ENCODE measurements around the gene PUS1.

The PUS1 gene

GRCh38 chr12:131920157-131920508 lies 8.9 kb upstream of the PUS1 start:
- H4K20me1 ChIP-seq (ENCODE audit: insufficient read depth) = no peaks in the 10 kb centered on the region
- no peaks in the 10 kb centered on the region for H3K79me2 ChIP-seq (ENCODE audit: insufficient read depth, low read depth)
- H3K4me2 ChIP-seq = no peak overlapping the region
- H3K36me3 ChIP-seq (ENCODE audit: insufficient read depth) = no peaks in the 10 kb centered on the region
- no peak overlapping the region for H3K4me3 ChIP-seq (IDR thresholded peaks at IDR 0.05; ENCODE audit: insufficient read depth, low read depth, low read length)
- no peak overlapping the region for H2AFZ ChIP-seq (ENCODE audit: low read depth)
- no peak overlapping the region for H3K27ac ChIP-seq
- H3K9ac ChIP-seq = no peak overlapping the region
- H3K4me1 ChIP-seq (ENCODE audit: low read depth, poor library complexity, severe bottlenecking) = peaks cover 26% of the 10 kb centered on the region
- no peaks in the 10 kb centered on the region for H3K27me3 ChIP-seq (ENCODE audit: insufficient read depth, low read depth)
- TF ChIP-seq CTCF (conservative IDR thresholded peaks at IDR 0.05; ENCODE audit: low read depth, low read length) = no peak

GRCh38 chr12:131920902-131921840 lies 7.9 kb upstream of the PUS1 start:
- Histone ChIP-seq H3K4me3 (IDR thresholded peaks at IDR 0.05; ENCODE audit: insufficient read depth, low read depth, low read length) (no peak overlapping the region), H3K79me2 (ENCODE audit: insufficient read depth, low read depth) (no peaks in the 10 kb centered on the region), H3K27ac (no peak overlapping the region), H2AFZ (ENCODE audit: low read depth) (no peak overlapping the region), H3K4me2 (no peak overlapping the region), H4K20me1 (ENCODE audit: insufficient read depth) (no peaks in the 10 kb centered on the region), H3K36me3 (ENCODE audit: insufficient read depth) (no peaks in the 10 kb centered on the region), H3K27me3 (ENCODE audit: insufficient read depth, low read depth) (no peaks in the 10 kb centered on the region), H3K9ac (no peak overlapping the region), H3K4me1 (ENCODE audit: low read depth, poor library complexity, severe bottlenecking) (peaks cover 26% of the 10 kb centered on the region)
- TF ChIP-seq CTCF (conservative IDR thresholded peaks at IDR 0.05; ENCODE audit: low read depth, low read length) = no peak

- Histone ChIP-seq H3K4me1 (ENCODE audit: low read depth, poor library complexity, severe bottlenecking) (peaks cover 26% of the 10 kb centered on the region), H3K4me2 (no peak overlapping the region)
Observed at GRCh38 chr12:131921866-131922769, 7.0 kb upstream of the PUS1 start.

More at GRCh38 chr12:131921866-131922769, 7.0 kb upstream of the PUS1 start:
- Histone ChIP-seq H3K27me3 (ENCODE audit: insufficient read depth, low read depth) (no peaks in the 10 kb centered on the region), H3K36me3 (ENCODE audit: insufficient read depth) (no peaks in the 10 kb centered on the region), H4K20me1 (ENCODE audit: insufficient read depth) (no peaks in the 10 kb centered on the region), H3K79me2 (ENCODE audit: insufficient read depth, low read depth) (no peaks in the 10 kb centered on the region), H3K27ac (no peak overlapping the region), H3K4me3 (IDR thresholded peaks at IDR 0.05; ENCODE audit: insufficient read depth, low read depth, low read length) (no peak overlapping the region), H3K9ac (no peak overlapping the region), H2AFZ (ENCODE audit: low read depth) (no peak overlapping the region)
- no peak for TF ChIP-seq CTCF (conservative IDR thresholded peaks at IDR 0.05; ENCODE audit: low read depth, low read length)

All from KMS-11 (cell line).